ENCODE measurements around the gene FBXL4.

Gene FBXL4

GRCh38 chr6:98877250-98877649 lies 70.5 kb downstream of the FBXL4 start:
- DNase-seq = no peak

GRCh38 chr6:98875375-98875774 lies 72.4 kb downstream of the FBXL4 start:
- DNase-seq = no peak

GRCh38 chr6:98871821-98872220 lies 75.9 kb downstream of the FBXL4 start:
- no peak for DNase-seq

- DNase-seq = no peak
These were observed 76.7 kb downstream of the FBXL4 start for GRCh38 chr6:98871057-98871456.

GRCh38 chr6:98864497-98864896 lies 83.2 kb downstream of the FBXL4 start:
- DNase-seq = no peak

- no peak for DNase-seq
These were observed 99.1 kb downstream of the FBXL4 start for GRCh38 chr6:98848539-98849242.

GRCh38 chr6:98847779-98848538 lies 99.8 kb downstream of the FBXL4 start:
- no peak for DNase-seq

- DNase-seq = no peak
These were observed 100.3 kb downstream of the FBXL4 start for GRCh38 chr6:98847416-98847778.

- DNase-seq = no peak
These were observed 101.7 kb downstream of the FBXL4 start for GRCh38 chr6:98846021-98846380.

GRCh38 chr6:98845211-98846020 lies 102.3 kb downstream of the FBXL4 start:
- DNase-seq = peak; percentile 81

- DNase-seq = peak; percentile 62
These were observed 103.2 kb downstream of the FBXL4 start for GRCh38 chr6:98844244-98845210.

- peak; percentile 43 for DNase-seq
These were observed 104.2 kb downstream of the FBXL4 start for GRCh38 chr6:98843271-98844243.

- DNase-seq = no peak
These were observed 105.2 kb downstream of the FBXL4 start for GRCh38 chr6:98842342-98843180.

- no peak for DNase-seq
These were observed 106.0 kb downstream of the FBXL4 start for GRCh38 chr6:98841621-98842341.

GRCh38 chr6:98840996-98841513 lies 106.7 kb downstream of the FBXL4 start:
- DNase-seq = no peak

- DNase-seq = no peak
These were observed 107.4 kb downstream of the FBXL4 start for GRCh38 chr6:98840385-98840784.

GRCh38 chr6:98839781-98840361 lies 107.9 kb downstream of the FBXL4 start:
- peak; percentile 18 for DNase-seq

- DNase-seq = no peak
These were observed 108.8 kb downstream of the FBXL4 start for GRCh38 chr6:98838975-98839374.

GRCh38 chr6:98838032-98838431 lies 109.7 kb downstream of the FBXL4 start:
- DNase-seq = no peak
